GM23338 (cell line): ENCODE data around the gene PCLO. TPM values are rescaled to one million over a fixed set of nuclear protein-coding genes. Genes with fewer than 3 reads are reported as not detected.

Experiments used
- ATAC-seq: fragments of 200-7000 bp; cut with Tn5 transposase; 3 replicates; pipeline ENCODE4 v1.9.1; 2020
- DNase-seq: peaks from one replicate; pipeline ENCODE4 v3.0.0-alpha.2; 2015; ENCODE audit warnings: low spot score
- H2AFZ ChIP-seq: fragments of 200-600 bp; sonication (generic); 2 replicates; pipeline ENCODE4 v1.8.0; 2016; ENCODE audit warnings: antibody characterized with exemption, mild to moderate bottlenecking, moderate library complexity
- H3F3A ChIP-seq: fragments of 200-600 bp; sonication (generic); replicated peaks from 2 replicates; pipeline ENCODE4 v1.8.0; 2017; ENCODE audit warnings: antibody characterized with exemption, mixed run types, low read depth
- H3K27ac ChIP-seq: fragments of 200-600 bp; sonication (generic); 2 replicates; pipeline ENCODE4 v1.6.1; 2016; ENCODE audit warnings: low read depth
- H3K27me3 ChIP-seq: fragments of 200-600 bp; sonication (generic); 2 replicates; pipeline ENCODE4 v1.8.0; 2016; ENCODE audit warnings: mild to moderate bottlenecking, mixed run types, moderate library complexity; ENCODE audit not compliant: insufficient read depth
- H3K36me3 ChIP-seq: fragments of 200-600 bp; sonication (generic); 2 replicates; pipeline ENCODE4 v1.8.0; 2016; ENCODE audit warnings: mild to moderate bottlenecking; ENCODE audit not compliant: insufficient read depth
- H3K4me1 ChIP-seq: fragments of 200-600 bp; sonication (generic); 2 replicates; pipeline ENCODE4 v1.8.0; 2016; ENCODE audit warnings: mild to moderate bottlenecking, moderate library complexity; ENCODE audit not compliant: insufficient read depth
- H3K4me2 ChIP-seq: fragments of 200-600 bp; sonication (generic); 2 replicates; pipeline ENCODE4 v1.7.1; 2017; ENCODE audit warnings: mixed run types
- H3K4me3 ChIP-seq: fragments of 200-600 bp; sonication (generic); 2 replicates; pipeline ENCODE4 v1.6.1; 2016; ENCODE audit warnings: mixed run types
- H3K79me2 ChIP-seq: fragments of 200-600 bp; sonication (generic); replicated peaks from 2 replicates; pipeline ENCODE4 v1.8.0; 2017; ENCODE audit warnings: mild to moderate bottlenecking; ENCODE audit not compliant: insufficient read depth
- H3K9me2 ChIP-seq: fragments of 200-600 bp; sonication (generic); 2 replicates; pipeline ENCODE4 v1.8.0; 2017; ENCODE audit not compliant: insufficient read depth
- H4K20me1 ChIP-seq: fragments of 200-600 bp; sonication (generic); replicated peaks from 2 replicates; pipeline ENCODE4 v1.8.0; 2017; ENCODE audit warnings: mild to moderate bottlenecking; ENCODE audit not compliant: insufficient read depth
- H3K27ac Mint-ChIP-seq: 2 replicates; pipeline ENCODE4 v1.8.0; 2020; ENCODE audit warnings: inconsistent platforms, mild to moderate bottlenecking, moderate library complexity, mixed read lengths
- H3K27me3 Mint-ChIP-seq: 3 replicates; pipeline ENCODE4 v1.8.0; 2022; ENCODE audit warnings: low read depth, mild to moderate bottlenecking, moderate library complexity, mixed read lengths, inconsistent platforms; ENCODE audit not compliant: insufficient read depth, poor library complexity
- H3K36me3 Mint-ChIP-seq: 3 replicates; pipeline ENCODE4 v1.8.0; 2021; ENCODE audit warnings: low read depth, mild to moderate bottlenecking, inconsistent platforms, moderate library complexity, mixed read lengths
- H3K4me1 Mint-ChIP-seq: 3 replicates; pipeline ENCODE4 v1.8.0; 2020; ENCODE audit warnings: mild to moderate bottlenecking, inconsistent platforms, mixed read lengths
- H3K4me3 Mint-ChIP-seq: 3 replicates; pipeline ENCODE4 v1.8.0; 2021; ENCODE audit warnings: moderate library complexity, mild to moderate bottlenecking, inconsistent platforms, mixed read lengths
- H3K9me3 Mint-ChIP-seq: 3 replicates; pipeline ENCODE4 v1.8.0; 2020; ENCODE audit warnings: moderate library complexity, mild to moderate bottlenecking, inconsistent platforms, mixed read lengths
- EZH2phosphoT487 ChIP-seq: fragments of 200-600 bp; sonication (generic); IDR thresholded peaks from one replicate; pipeline ENCODE4 v1.8.1; 2018; ENCODE audit warnings: antibody characterized with exemption; ENCODE audit not compliant: unreplicated experiment
- polyA plus RNA-seq: library from polyadenylated mRNA; unstranded; fragments of >200 nt; fragmentation: Nextera tagmentation; extraction: Ambion mirVana; gene quantifications from 2 replicates; pipeline ENCODE4 v1.2.1, GENCODE V29; 2016
- small RNA-seq: library from RNA; depleted of rRNA; stranded (forward); fragments of <200 nt; gene quantifications from one replicate; pipeline ENCODE3, GENCODE V24; 2014; ENCODE audit warnings: low replicate concordance
- total RNA-seq: library from RNA; depleted of rRNA; stranded (reverse); fragments of >200 nt; shearing (Covaris generic); gene quantifications from 2 replicates; pipeline ENCODE4 v1.2.3, GENCODE V29; 2014

Gene PCLO
- total and polyA plus RNA-seq, 2 experiments from 2014 or later, result 7.4 to 9.1 TPM

GRCh38 chr7:82704121-82704520, 458.6 kb downstream of the PCLO start:
- H3K79me2 ChIP-seq, result no peaks in the 10 kb centered on the region
- H3K4me3 ChIP-seq, result no peak overlapping the region
- no peak overlapping the region for H3K4me2 ChIP-seq
- no peak for TF ChIP-seq EZH2phosphoT487
- H4K20me1 ChIP-seq, result no peaks in the 10 kb centered on the region
- no peaks in the 10 kb centered on the region for H3F3A ChIP-seq
- H3K27ac ChIP-seq, result no peak overlapping the region
- Mint-ChIP-seq H3K4me3 (no peak overlapping the region), H3K36me3 (no peaks in the 10 kb centered on the region), H3K9me3 (no peaks in the 10 kb centered on the region), H3K4me1 (peaks cover 34% of the 10 kb centered on the region; the same call in 2 of the 3 replicates), H3K27ac (no peak overlapping the region), H3K27me3 (no peaks in the 10 kb centered on the region)
- H3K27me3 ChIP-seq, result no peaks in the 10 kb centered on the region
- peaks cover 20% of the 10 kb centered on the region for H3K4me1 ChIP-seq
- DNase-seq (no peak), ATAC-seq (no peak)
- no peaks in the 10 kb centered on the region for H3K36me3 ChIP-seq
- H3K9me2 ChIP-seq, result no peaks in the 10 kb centered on the region
- H2AFZ ChIP-seq, result no peak overlapping the region

Small RNA genes within 50 kb of the gene (small RNA-seq; reads per million reads assigned to genes)
- gene RNA5SP235, result not detected
